ENCODE data around the gene HIPK4.
"Not testable (repeated sequence)": the region's sequence is repeated elsewhere in the genome, so short reads cannot be mapped to it uniquely, and the experiment has no call there.

DNA sequence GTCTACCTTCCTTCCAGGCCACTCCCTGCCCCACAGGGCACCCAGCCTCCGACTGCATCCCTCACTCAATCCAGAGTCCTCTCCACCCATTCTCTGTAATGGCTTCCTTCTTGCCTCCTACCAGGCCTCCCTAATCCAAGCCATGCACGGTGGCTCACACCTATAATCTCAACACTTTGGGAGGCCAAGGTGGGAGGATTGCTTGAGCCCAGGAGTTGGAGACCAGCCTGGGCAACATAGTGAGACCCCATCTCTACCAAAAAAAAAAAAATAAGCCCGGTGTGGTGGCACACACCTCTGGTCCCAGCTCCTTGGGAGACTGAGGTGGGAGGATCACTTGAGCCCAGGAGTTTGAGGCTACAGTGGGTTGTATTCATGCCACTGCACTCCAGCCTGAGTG lies 19.7 kb downstream of the HIPK4 start:
- TF ChIP-seq, protein P1, sequence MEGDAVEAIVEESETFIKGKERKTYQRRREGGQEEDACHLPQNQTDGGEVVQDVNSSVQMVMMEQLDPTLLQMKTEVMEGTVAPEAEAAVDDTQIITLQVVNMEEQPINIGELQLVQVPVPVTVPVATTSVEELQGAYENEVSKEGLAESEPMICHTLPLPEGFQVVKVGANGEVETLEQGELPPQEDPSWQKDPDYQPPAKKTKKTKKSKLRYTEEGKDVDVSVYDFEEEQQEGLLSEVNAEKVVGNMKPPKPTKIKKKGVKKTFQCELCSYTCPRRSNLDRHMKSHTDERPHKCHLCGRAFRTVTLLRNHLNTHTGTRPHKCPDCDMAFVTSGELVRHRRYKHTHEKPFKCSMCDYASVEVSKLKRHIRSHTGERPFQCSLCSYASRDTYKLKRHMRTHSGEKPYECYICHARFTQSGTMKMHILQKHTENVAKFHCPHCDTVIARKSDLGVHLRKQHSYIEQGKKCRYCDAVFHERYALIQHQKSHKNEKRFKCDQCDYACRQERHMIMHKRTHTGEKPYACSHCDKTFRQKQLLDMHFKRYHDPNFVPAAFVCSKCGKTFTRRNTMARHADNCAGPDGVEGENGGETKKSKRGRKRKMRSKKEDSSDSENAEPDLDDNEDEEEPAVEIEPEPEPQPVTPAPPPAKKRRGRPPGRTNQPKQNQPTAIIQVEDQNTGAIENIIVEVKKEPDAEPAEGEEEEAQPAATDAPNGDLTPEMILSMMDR (IDR thresholded peaks at IDR 0.05; ENCODE audit: insufficient read depth, low read depth, low read length) = not testable (repeated sequence)
- not testable (repeated sequence) for TF ChIP-seq EZH2 (IDR thresholded peaks at IDR 0.05; ENCODE audit: insufficient read depth, low read length)
